LNCaP clone FGC (cell line): ENCODE results near the gene NDUFAB1.
"Not testable (repeated sequence)": the region's sequence is repeated elsewhere in the genome, so short reads cannot be mapped to it uniquely, and the experiment has no call there.

ENCODE experiments used
- DNase-seq: peaks from one replicate; pipeline ENCODE4 v3.0.0-alpha.2; 2011; ENCODE audit warnings: low read depth
- H3K4me3 ChIP-seq: 2 replicates; pipeline ENCODE4 v1.5.1; 2011; ENCODE audit warnings: mild to moderate bottlenecking, low read depth, low read length, control low read depth
- CTCF ChIP-seq: IDR thresholded peaks from 2 replicates; pipeline ENCODE4 v1.5.1; 2012; ENCODE audit warnings: mild to moderate bottlenecking; ENCODE audit not compliant: control insufficient read depth, insufficient read depth; ENCODE audit errors: extremely low read depth

NDUFAB1 gene

GRCh38 chr16:23629516-23629915, 33.4 kb upstream of the NDUFAB1 start:
- TF ChIP-seq CTCF: no peak
- DNase-seq: no peak

GRCh38 chr16:23624092-23624491, 28.0 kb upstream of the NDUFAB1 start:
- TF ChIP-seq CTCF: no peak
- no peak for DNase-seq
- no peak overlapping the region for H3K4me3 ChIP-seq

More at GRCh38 chr16:23629516-23629915, 33.4 kb upstream of the NDUFAB1 start:
- H3K4me3 ChIP-seq: no peak overlapping the region

- no peak for DNase-seq
- TF ChIP-seq CTCF: no peak
- no peak overlapping the region for H3K4me3 ChIP-seq
Measured at GRCh38 chr16:23615805-23616204, 19.7 kb upstream of the NDUFAB1 start.

GRCh38 chr16:23611936-23612335, 15.8 kb upstream of the NDUFAB1 start:
- no peak for DNase-seq
- H3K4me3 ChIP-seq: no peak overlapping the region
- no peak for TF ChIP-seq CTCF

- not testable (repeated sequence) for DNase-seq, H3K4me3 ChIP-seq
Measured at GRCh38 chr16:23610905-23611304, 14.8 kb upstream of the NDUFAB1 start.

- no peak overlapping the region for H3K4me3 ChIP-seq
- no peak for TF ChIP-seq CTCF
- no peak for DNase-seq
Measured at GRCh38 chr16:23609929-23610328, 13.8 kb upstream of the NDUFAB1 start.

- peak; percentile 23 for DNase-seq
- H3K4me3 ChIP-seq: no peak overlapping the region
- no peak for TF ChIP-seq CTCF
Measured at GRCh38 chr16:23608194-23608593, 12.1 kb upstream of the NDUFAB1 start.
